Ammon's horn (tissue), 1 donor: Measurements from ENCODE around the gene THSD7A.
A peak's percentile ranks its signal among the peaks of the same experiment; 100 is the strongest.
"Not testable (repeated sequence)": the region's sequence is repeated elsewhere in the genome, so short reads cannot be mapped to it uniquely, and the experiment has no call there.

Experiments
- DNase-seq: peaks from one replicate; pipeline ENCODE4 v3.0.0-alpha.2; 2016; ENCODE audit warnings: low spot score

Gene THSD7A

GRCh38 chr7:11458736-11459483 lies 373.1 kb downstream of the THSD7A start:
- no peak for DNase-seq

GRCh38 chr7:11457419-11457818 lies 374.6 kb downstream of the THSD7A start:
- no peak for DNase-seq

GRCh38 chr7:11456574-11456973 lies 375.4 kb downstream of the THSD7A start:
- no peak for DNase-seq

GRCh38 chr7:11452476-11452875 lies 379.5 kb downstream of the THSD7A start:
- DNase-seq, result no peak

- no peak for DNase-seq
These were observed 381.7 kb downstream of the THSD7A start for GRCh38 chr7:11450281-11450680.

- no peak for DNase-seq
These were observed 382.7 kb downstream of the THSD7A start for GRCh38 chr7:11449316-11449715.

GRCh38 chr7:11448323-11448722 lies 383.7 kb downstream of the THSD7A start:
- DNase-seq, result no peak

GRCh38 chr7:11447106-11447505 lies 384.9 kb downstream of the THSD7A start:
- DNase-seq, result no peak

GRCh38 chr7:11443934-11444333 lies 388.1 kb downstream of the THSD7A start:
- not testable (repeated sequence) for DNase-seq

GRCh38 chr7:11437994-11438393 lies 394.0 kb downstream of the THSD7A start:
- DNase-seq, result no peak

GRCh38 chr7:11436773-11437524 lies 395.0 kb downstream of the THSD7A start:
- DNase-seq, result no peak

GRCh38 chr7:11436316-11436715 lies 395.7 kb downstream of the THSD7A start:
- DNase-seq, result no peak

- DNase-seq, result no peak
These were observed 397.6 kb downstream of the THSD7A start for GRCh38 chr7:11434366-11434765.

- no peak for DNase-seq
These were observed 401.2 kb downstream of the THSD7A start for GRCh38 chr7:11430841-11431240.

- no peak for DNase-seq
These were observed 401.9 kb downstream of the THSD7A start for GRCh38 chr7:11430112-11430511.

- DNase-seq, result no peak
These were observed 403.0 kb downstream of the THSD7A start for GRCh38 chr7:11428877-11429581.

GRCh38 chr7:11427686-11428273 lies 404.2 kb downstream of the THSD7A start:
- peak; percentile 82 for DNase-seq

GRCh38 chr7:11424006-11424405 lies 408.0 kb downstream of the THSD7A start:
- DNase-seq, result no peak

- no peak for DNase-seq
These were observed 411.9 kb downstream of the THSD7A start for GRCh38 chr7:11420049-11420448.

- DNase-seq, result peak; percentile 36
These were observed 415.1 kb downstream of the THSD7A start for GRCh38 chr7:11416641-11417458.

- no peak for DNase-seq
These were observed 416.9 kb downstream of the THSD7A start for GRCh38 chr7:11415101-11415500.

GRCh38 chr7:11413901-11414300 lies 418.1 kb downstream of the THSD7A start:
- no peak for DNase-seq
